Activated naive CD4-positive, alpha-beta T cell treated with anti-CD3 and anti-CD28 coated beads, Interleukin-2, amount 50 U/mL, for 72 hours (primary cell): ENCODE results near the gene USP20. TPM values are rescaled to one million over a fixed set of nuclear protein-coding genes. Genes with fewer than 3 reads are reported as not detected.

Experiments
- total RNA-seq, 2 donors: library from RNA; stranded (reverse); gene quantifications; one replicate each; pipeline ENCODE4 v1.2.3, GENCODE V29; 2022

USP20 gene
- total RNA-seq, 2 donors from 2014 or later, result 50.7 to 58.5 TPM

Other genes with a start within 250 kb of the USP20 start
- under 1 TPM in 1 of 2 donors, not detected in 1; 0.41 TPM for gene C9orf50, start 214.4 kb upstream of the USP20 start, total RNA-seq
- gene NTMT1, start 209.3 kb upstream of the USP20 start, total RNA-seq, result 10 to 100 TPM; 47.5 to 56.4 TPM
- 10 to 100 TPM; 16.3 to 17.6 TPM for gene ASB6, start 193.3 kb upstream of the USP20 start, total RNA-seq
- 1 to 10 TPM in 1 of 2 donors, not detected in 1; 1.7 TPM for gene PRRX2, start 169.8 kb upstream of the USP20 start, total RNA-seq
- gene PTGES, start 82.4 kb upstream of the USP20 start, total RNA-seq, result under 1 TPM in 1 of 2 donors, not detected in 1; 0.41 TPM
- gene TOR1B, start 32.3 kb upstream of the USP20 start, total RNA-seq, result 10 to 100 TPM; 17.2 to 29.7 TPM
- gene TOR1A, start 11.3 kb upstream of the USP20 start, total RNA-seq, result 10 to 100 TPM; 33.4 to 48.6 TPM
- 10 to 100 TPM; 43.9 to 58.4 TPM for gene C9orf78, start 183 bp upstream of the USP20 start, total RNA-seq
- gene FNBP1, start 207.7 kb downstream of the USP20 start, total RNA-seq, result 100 to 1,000 TPM; 183 to 199 TPM
- 10 to 100 TPM; 23.1 to 41.8 TPM for gene GPR107, start 218.4 kb downstream of the USP20 start, total RNA-seq